Glutamatergic neuron (in vitro differentiated cells): ENCODE results near the gene PVALB. TPM values are rescaled to one million over a fixed set of nuclear protein-coding genes. Genes with fewer than 3 reads are reported as not detected.

Experiments
- DNase-seq: peaks from one replicate; pipeline ENCODE4 v3.0.0; 2022
- H3K27ac Mint-ChIP-seq: one replicate; pipeline ENCODE4 v1.8.0; 2020; ENCODE audit warnings: mild to moderate bottlenecking, mixed read lengths, inconsistent platforms; ENCODE audit not compliant: unreplicated experiment
- H3K27me3 Mint-ChIP-seq: one replicate; pipeline ENCODE4 v1.8.0; 2020; ENCODE audit warnings: mild to moderate bottlenecking, moderate library complexity, mixed read lengths, inconsistent platforms; ENCODE audit not compliant: unreplicated experiment
- H3K36me3 Mint-ChIP-seq: one replicate; pipeline ENCODE4 v1.8.0; 2020; ENCODE audit warnings: mild to moderate bottlenecking, mixed read lengths, inconsistent platforms; ENCODE audit not compliant: unreplicated experiment
- H3K4me1 Mint-ChIP-seq: one replicate; pipeline ENCODE4 v1.8.0; 2020; ENCODE audit warnings: mild to moderate bottlenecking, low read depth, mixed read lengths, inconsistent platforms; ENCODE audit not compliant: unreplicated experiment
- H3K4me3 Mint-ChIP-seq: one replicate; pipeline ENCODE4 v1.8.0; 2020; ENCODE audit warnings: mild to moderate bottlenecking, mixed read lengths, inconsistent platforms; ENCODE audit not compliant: unreplicated experiment
- H3K9me3 Mint-ChIP-seq: one replicate; pipeline ENCODE4 v1.8.0; 2020; ENCODE audit warnings: mild to moderate bottlenecking, moderate library complexity, mixed read lengths, inconsistent platforms; ENCODE audit not compliant: unreplicated experiment
- CTCF ChIP-seq: fragments of 200-600 bp; sonication (generic); IDR thresholded peaks from one replicate; pipeline ENCODE4 v1.5.0; 2021; ENCODE audit not compliant: partially characterized antibody, unreplicated experiment
- total RNA-seq: library from RNA; stranded (reverse); fragmentation: NEBNext Ultra II Directional; extraction: Animal tissue kit (Norgen Biotek cat#: 25700); gene quantifications from one replicate; pipeline ENCODE4 v1.2.1, GENCODE V29; 2021; ENCODE audit not compliant: unreplicated experiment

The PVALB gene
- total RNA-seq, 1 donor from 2014 or later = not detected

DNA sequence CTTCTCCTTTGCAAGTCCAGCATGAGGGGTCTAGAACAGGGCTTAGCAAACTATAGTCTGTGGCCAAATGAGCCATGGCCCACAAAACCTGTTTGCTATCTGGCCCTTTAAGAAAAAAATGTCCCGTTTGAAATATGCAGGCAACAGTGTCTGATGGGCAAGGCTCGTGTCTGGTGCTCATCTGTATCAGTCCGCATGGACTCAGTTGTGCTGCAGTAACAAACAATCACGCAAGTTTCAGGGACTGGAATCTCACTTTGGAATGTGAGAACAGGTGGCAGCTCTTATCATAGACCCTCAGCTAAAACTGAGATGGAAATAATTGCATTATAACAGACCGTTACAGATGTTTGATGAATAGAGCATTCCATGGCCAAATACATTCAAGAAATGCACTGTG is 19.1 kb upstream of the PVALB start:
- peaks cover 16% of the 10 kb centered on the region for H3K36me3 Mint-ChIP-seq
- H3K27ac Mint-ChIP-seq = no peak overlapping the region
- peaks cover 2% of the 10 kb centered on the region for H3K9me3 Mint-ChIP-seq
- DNase-seq = no peak
- no peak overlapping the region for H3K4me3 Mint-ChIP-seq
- no peaks in the 10 kb centered on the region for H3K4me1 Mint-ChIP-seq
- no peak for TF ChIP-seq CTCF
- H3K27me3 Mint-ChIP-seq = peaks cover 6% of the 10 kb centered on the region

DNA sequence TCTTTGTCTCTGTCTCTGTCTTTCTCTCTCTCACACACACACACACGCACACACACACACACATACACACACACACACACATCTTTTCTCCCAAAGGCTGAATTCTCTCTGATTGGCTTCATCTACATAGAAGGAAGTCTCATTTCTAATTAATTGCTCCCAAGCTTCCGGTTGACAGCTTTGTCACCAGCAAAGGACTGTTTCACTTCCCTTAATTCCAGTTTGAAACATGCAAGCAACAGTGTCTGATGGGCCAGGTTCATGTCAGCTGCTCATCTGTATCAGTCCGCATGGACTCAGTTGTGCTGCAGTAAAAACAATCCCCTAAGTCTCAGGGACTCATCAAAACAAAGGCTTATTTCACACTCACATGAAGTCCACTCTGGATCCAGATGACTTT is 16.2 kb upstream of the PVALB start:
- Mint-ChIP-seq H3K4me3 (no peak overlapping the region), H3K27ac (no peak overlapping the region), H3K36me3 (peaks cover 8% of the 10 kb centered on the region), H3K4me1 (no peaks in the 10 kb centered on the region), H3K9me3 (peaks cover 2% of the 10 kb centered on the region), H3K27me3 (peaks cover 4% of the 10 kb centered on the region)
- DNase-seq = no peak
- no peak for TF ChIP-seq CTCF

- H3K36me3 Mint-ChIP-seq = no peaks in the 10 kb centered on the region
- no peak for DNase-seq
- no peak overlapping the region for H3K27ac Mint-ChIP-seq
- TF ChIP-seq CTCF = no peak
- H3K4me3 Mint-ChIP-seq = no peak overlapping the region
- peaks cover 2% of the 10 kb centered on the region for H3K9me3 Mint-ChIP-seq
- no peaks in the 10 kb centered on the region for H3K4me1 Mint-ChIP-seq
- peaks cover 4% of the 10 kb centered on the region for H3K27me3 Mint-ChIP-seq
Measured at GRCh38 chr22:36831717-36832116, 14.9 kb upstream of the PVALB start.

- Mint-ChIP-seq H3K4me3 (no peak overlapping the region), H3K27ac (no peak overlapping the region), H3K4me1 (no peaks in the 10 kb centered on the region), H3K36me3 (no peaks in the 10 kb centered on the region), H3K9me3 (peaks cover 2% of the 10 kb centered on the region), H3K27me3 (peaks cover 4% of the 10 kb centered on the region)
- DNase-seq = no peak
- no peak for TF ChIP-seq CTCF
Measured at GRCh38 chr22:36831206-36831605, 14.4 kb upstream of the PVALB start.

GRCh38 chr22:36830601-36831000 is 13.8 kb upstream of the PVALB start:
- H3K27me3 Mint-ChIP-seq = peaks cover 6% of the 10 kb centered on the region
- DNase-seq = no peak
- H3K4me1 Mint-ChIP-seq = no peaks in the 10 kb centered on the region
- H3K4me3 Mint-ChIP-seq = no peak overlapping the region
- peaks cover 2% of the 10 kb centered on the region for H3K9me3 Mint-ChIP-seq
- no peak for TF ChIP-seq CTCF
- no peak overlapping the region for H3K27ac Mint-ChIP-seq
- H3K36me3 Mint-ChIP-seq = no peaks in the 10 kb centered on the region
